ENCODE data around the gene SCRN2.
A peak's percentile ranks its signal among the peaks of the same experiment; 100 is the strongest.

SCRN2 gene

GRCh38 chr17:47879028-47879585 is 38.0 kb upstream of the SCRN2 start:
- TF ChIP-seq ARNTL (CRISPR knock-in tag; IDR thresholded peaks at IDR 0.05; ENCODE audit: borderline replicate concordance, low read depth), result no peak
- TF ChIP-seq PPARA (CRISPR knock-in tag; IDR thresholded peaks at IDR 0.05; ENCODE audit: borderline replicate concordance), result no peak
- no peak for TF ChIP-seq ZC3H10 (CRISPR knock-in tag; IDR thresholded peaks at IDR 0.05)
- TF ChIP-seq TCF4 (CRISPR knock-in tag; IDR thresholded peaks at IDR 0.05; ENCODE audit: borderline replicate concordance), result no peak
- no peak for TF ChIP-seq ZNF70 (CRISPR knock-in tag; IDR thresholded peaks at IDR 0.05)
- TF ChIP-seq ISL1 (CRISPR knock-in tag; IDR thresholded peaks at IDR 0.05), result no peak
- TF ChIP-seq POU6F1 (CRISPR knock-in tag; IDR thresholded peaks at IDR 0.05; ENCODE audit: borderline replicate concordance, low read depth), result no peak
- no peak for TF ChIP-seq ZFP3 (CRISPR knock-in tag; IDR thresholded peaks at IDR 0.05)
- TF ChIP-seq CSDC2 (CRISPR knock-in tag; IDR thresholded peaks at IDR 0.05), result no peak
- no peak for TF ChIP-seq CREB5 (CRISPR knock-in tag; IDR thresholded peaks at IDR 0.05; ENCODE audit: low read depth)
- TF ChIP-seq OSR1 (CRISPR knock-in tag; IDR thresholded peaks at IDR 0.05), result no peak
- TF ChIP-seq TSHZ2 (CRISPR knock-in tag; IDR thresholded peaks at IDR 0.05), result no peak
- TF ChIP-seq TOX (CRISPR knock-in tag; IDR thresholded peaks at IDR 0.05; ENCODE audit: borderline replicate concordance), result no peak
- ATAC-seq, result no peak; the same call in 2 of the 3 replicates

- peak; percentile 15; the same call in 2 of the 3 replicates for ATAC-seq
- TF ChIP-seq CSRNP3 (CRISPR knock-in tag; IDR thresholded peaks at IDR 0.05), result no peak
- TF ChIP-seq ZFP3 (CRISPR knock-in tag; IDR thresholded peaks at IDR 0.05), result no peak
- no peak for TF ChIP-seq BACH2 (CRISPR knock-in tag; IDR thresholded peaks at IDR 0.05; ENCODE audit: borderline replicate concordance)
- no peak for TF ChIP-seq TSHZ2 (CRISPR knock-in tag; IDR thresholded peaks at IDR 0.05)
- no peak for TF ChIP-seq ESRRG (CRISPR knock-in tag; IDR thresholded peaks at IDR 0.05)
- TF ChIP-seq, protein P1, sequence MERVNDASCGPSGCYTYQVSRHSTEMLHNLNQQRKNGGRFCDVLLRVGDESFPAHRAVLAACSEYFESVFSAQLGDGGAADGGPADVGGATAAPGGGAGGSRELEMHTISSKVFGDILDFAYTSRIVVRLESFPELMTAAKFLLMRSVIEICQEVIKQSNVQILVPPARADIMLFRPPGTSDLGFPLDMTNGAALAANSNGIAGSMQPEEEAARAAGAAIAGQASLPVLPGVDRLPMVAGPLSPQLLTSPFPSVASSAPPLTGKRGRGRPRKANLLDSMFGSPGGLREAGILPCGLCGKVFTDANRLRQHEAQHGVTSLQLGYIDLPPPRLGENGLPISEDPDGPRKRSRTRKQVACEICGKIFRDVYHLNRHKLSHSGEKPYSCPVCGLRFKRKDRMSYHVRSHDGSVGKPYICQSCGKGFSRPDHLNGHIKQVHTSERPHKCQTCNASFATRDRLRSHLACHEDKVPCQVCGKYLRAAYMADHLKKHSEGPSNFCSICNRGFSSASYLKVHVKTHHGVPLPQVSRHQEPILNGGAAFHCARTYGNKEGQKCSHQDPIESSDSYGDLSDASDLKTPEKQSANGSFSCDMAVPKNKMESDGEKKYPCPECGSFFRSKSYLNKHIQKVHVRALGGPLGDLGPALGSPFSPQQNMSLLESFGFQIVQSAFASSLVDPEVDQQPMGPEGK (CRISPR knock-in tag; IDR thresholded peaks at IDR 0.05; ENCODE audit: borderline replicate concordance), result no peak
- no peak for TF ChIP-seq ZC3H10 (CRISPR knock-in tag; IDR thresholded peaks at IDR 0.05)
- no peak for TF ChIP-seq SNAI2 (CRISPR knock-in tag; IDR thresholded peaks at IDR 0.05)
- no peak for TF ChIP-seq TOX (CRISPR knock-in tag; IDR thresholded peaks at IDR 0.05; ENCODE audit: borderline replicate concordance)
- TF ChIP-seq GLIS3 (CRISPR knock-in tag; IDR thresholded peaks at IDR 0.05), result no peak
- TF ChIP-seq OSR1 (CRISPR knock-in tag; IDR thresholded peaks at IDR 0.05), result no peak
- TF ChIP-seq RARB (CRISPR knock-in tag; IDR thresholded peaks at IDR 0.05), result no peak
- no peak for TF ChIP-seq ZNF8 (CRISPR knock-in tag; IDR thresholded peaks at IDR 0.05)
- no peak for TF ChIP-seq POU6F1 (CRISPR knock-in tag; IDR thresholded peaks at IDR 0.05; ENCODE audit: borderline replicate concordance, low read depth)
- no peak for TF ChIP-seq ARNTL (CRISPR knock-in tag; IDR thresholded peaks at IDR 0.05; ENCODE audit: borderline replicate concordance, low read depth)
- no peak for TF ChIP-seq ZFP30 (CRISPR knock-in tag; IDR thresholded peaks at IDR 0.05)
- no peak for TF ChIP-seq PPARA (CRISPR knock-in tag; IDR thresholded peaks at IDR 0.05; ENCODE audit: borderline replicate concordance)
These were observed 37.3 kb upstream of the SCRN2 start for GRCh38 chr17:47878203-47879027.

Measured in SK-N-SH treated with all-trans-retinoic acid at 6 μM for 48 hours (cell line).